Keratinocyte (primary cell): ENCODE data around the gene CSRP3. TPM values are rescaled to one million over a fixed set of nuclear protein-coding genes. Genes with fewer than 3 reads are reported as not detected.

Source experiments
- DNase-seq: peaks from one replicate; pipeline ENCODE4 v3.0.0-alpha.2; 2011; ENCODE audit warnings: low read depth, missing footprints, low spot score
- FAIRE-seq: peaks from 2 replicates; lab custom pipeline; 2011; peaks lifted over from hg19 to GRCh38; lab: Jason Lieb, UNC
- H2AFZ ChIP-seq: 2 replicates; pipeline ENCODE4 v1.6.0; 2012; ENCODE audit warnings: low read length, control low read depth, inconsistent platforms; ENCODE audit not compliant: control insufficient read depth
- H3K27ac ChIP-seq: 2 replicates; pipeline ENCODE4 v1.5.1; 2011; ENCODE audit warnings: low read length; ENCODE audit not compliant: control insufficient read depth, insufficient read depth
- H3K27me3 ChIP-seq: 3 replicates; pipeline ENCODE4 v1.6.0; 2011; ENCODE audit warnings: low read length; ENCODE audit not compliant: control insufficient read depth, insufficient read depth; ENCODE audit errors: extremely low read depth
- H3K36me3 ChIP-seq, 2 experiments: 2 replicates in 1 of 2; 3 replicates in 1 of 2; pipeline ENCODE4 v1.5.1; 2011; ENCODE audit warnings: low read length in 2 of 2, mild to moderate bottlenecking in 1 of 2; ENCODE audit not compliant: control insufficient read depth in 2 of 2, insufficient read depth in 2 of 2; ENCODE audit errors: extremely low read depth in 1 of 2
- H3K4me1 ChIP-seq: 3 replicates; pipeline ENCODE4 v1.5.1; 2011; ENCODE audit warnings: low read length; ENCODE audit not compliant: control insufficient read depth, insufficient read depth; ENCODE audit errors: extremely low read depth
- H3K4me2 ChIP-seq: 3 replicates; pipeline ENCODE4 v1.6.0; 2011; ENCODE audit warnings: low read depth, low read length; ENCODE audit not compliant: control insufficient read depth, insufficient read depth; ENCODE audit errors: extremely low read depth
- H3K4me3 ChIP-seq, 3 experiments: fragments of 200-600 bp in 1 of 3; sonication (generic) in 1 of 3; 2 replicates in 2 of 3; 3 replicates in 1 of 3; pipeline ENCODE4 v1.5.1; 2011 to 2016; ENCODE audit warnings: low read length in 3 of 3, mild to moderate bottlenecking in 3 of 3, control low read depth in 2 of 3, inconsistent platforms in 1 of 3, low read depth in 1 of 3, mixed read lengths in 1 of 3, mixed run types in 1 of 3, moderate library complexity in 1 of 3; ENCODE audit not compliant: control insufficient read depth in 2 of 3, insufficient read depth in 2 of 3; ENCODE audit errors: extremely low read depth in 1 of 3
- H3K79me2 ChIP-seq: 2 replicates; pipeline ENCODE4 v1.6.0; 2012; ENCODE audit warnings: low read length; ENCODE audit not compliant: control insufficient read depth, insufficient read depth
- H3K9ac ChIP-seq: 3 replicates; pipeline ENCODE4 v1.6.0; 2011; ENCODE audit warnings: low read length; ENCODE audit not compliant: control insufficient read depth, insufficient read depth; ENCODE audit errors: extremely low read depth
- H3K9me1 ChIP-seq: 3 replicates; pipeline ENCODE4 v1.6.0; 2011; ENCODE audit warnings: low read length; ENCODE audit not compliant: control insufficient read depth, insufficient read depth; ENCODE audit errors: extremely low read depth
- H3K9me3 ChIP-seq: 2 replicates; pipeline ENCODE4 v1.5.1; 2012; ENCODE audit warnings: low read depth, low read length; ENCODE audit not compliant: control insufficient read depth
- H4K20me1 ChIP-seq: 3 replicates; pipeline ENCODE4 v1.6.0; 2011; ENCODE audit warnings: low read length; ENCODE audit not compliant: control insufficient read depth, insufficient read depth; ENCODE audit errors: extremely low read depth
- CTCF ChIP-seq, 3 experiments: IDR thresholded peaks in 1 of 3; conservative IDR thresholded peaks in 1 of 3; optimal IDR thresholded peaks in 1 of 3; 2 replicates in 2 of 3; 3 replicates in 1 of 3; pipeline versions ENCODE3 to v1.5.1; 2011; ENCODE audit warnings: low read length in 3 of 3, mild to moderate bottlenecking in 3 of 3, moderate library complexity in 2 of 3, control low read depth in 1 of 3, inconsistent platforms in 1 of 3; ENCODE audit not compliant: insufficient read depth in 2 of 3; ENCODE audit errors: extremely low read depth in 1 of 3
- EZH2 ChIP-seq: IDR thresholded peaks from one replicate; pipeline ENCODE4 v1.6.1; 2012; ENCODE audit warnings: inconsistent platforms, mild to moderate bottlenecking, low read length, moderate library complexity
- dilution Hi-C: fragments of 300-500 bp; cut with MboI; formaldehyde crosslinking; loops from one replicate; pipeline ENCODE4 v1.7.0; 2020; ENCODE audit warnings: low sequenced_read_pairs; ENCODE audit not compliant: extremely low pct_ligation_motif_present
- polyA plus RNA-seq, 5 experiments: library from polyadenylated mRNA; depleted of rRNA in 3 of 5; stranded (reverse) in 3 of 5; stranded (forward) in 1 of 5; unstranded in 1 of 5; fragments of >200 nt; gene quantifications; 1 replicate in 1 of 5; 2 replicates in 3 of 5; 3 replicates in 1 of 5; pipeline versions ENCODE4 v1.2.1 to v1.2.3, GENCODE V29; 2011 to 2012; ENCODE audit warnings: missing spikeins in 2 of 5, low read depth in 1 of 5, low replicate concordance in 1 of 5

The CSRP3 gene
- polyA plus RNA-seq, 1 donor (not counting 4 experiments of a cell fraction or from before 2014, with no cell fraction given), result not detected

GRCh38 chr11:19240420-19241259 lies 38.9 kb upstream of the CSRP3 start, which contains the start of gene E2F8:
E2F8 (minus strand) TSS chr11:19240945; CDS start chr11:19240121, 824 bp downstream.
- Histone ChIP-seq H3K36me3 (no peaks in the 10 kb centered on the region), H3K27me3 (no peaks in the 10 kb centered on the region), H3K79me2 (no peaks in the 10 kb centered on the region), H3K9ac (peak within 1 kb of the TSS; percentile 81), H3K9me1 (peaks cover 2% of the 10 kb centered on the region), H3K4me3 (peak within 1 kb of the TSS; percentile 43 to 96 (median 95)), H3K9me3 (no peaks in the 10 kb centered on the region), H3K4me1 (peaks cover 45% of the 10 kb centered on the region), H3K4me2 (peak within 1 kb of the TSS; percentile 99), H3K27ac (peak within 1 kb of the TSS; percentile 74), H4K20me1 (no peaks in the 10 kb centered on the region), H2AFZ (peak within 1 kb of the TSS; percentile 94)
- DNase-seq (no peak), FAIRE-seq (no peak)
- no peak for TF ChIP-seq CTCF (optimal IDR thresholded peaks at IDR 0.05 in 1 of 3, IDR thresholded peaks at IDR 0.05 in 1 of 3, conservative IDR thresholded peaks at IDR 0.05 in 1 of 3; ENCODE audit: extremely low read depth in 1 of 3, insufficient read depth in 2 of 3, low read length in 3 of 3)
- TF ChIP-seq EZH2, result no peak
- dilution Hi-C loops, result no loop called here

- DNase-seq, result no peak
- Histone ChIP-seq H3K4me1 (peaks cover 31% of the 10 kb centered on the region), H3K9me3 (no peaks in the 10 kb centered on the region), H3K36me3 (peaks cover 0 to 3% of the 10 kb centered on the region in 2 experiments), H3K9ac (no peak overlapping the region), H3K79me2 (no peaks in the 10 kb centered on the region), H3K4me2 (peak overlapping the region; percentile 99), H3K4me3 (no peak overlapping the region), H3K9me1 (peaks cover 2% of the 10 kb centered on the region), H3K27ac (no peak overlapping the region), H3K27me3 (no peaks in the 10 kb centered on the region), H2AFZ (no peak overlapping the region), H4K20me1 (no peaks in the 10 kb centered on the region)
- dilution Hi-C loops, result no loop called here
- TF ChIP-seq EZH2 (no peak), CTCF (optimal IDR thresholded peaks at IDR 0.05 in 1 of 3, IDR thresholded peaks at IDR 0.05 in 1 of 3, conservative IDR thresholded peaks at IDR 0.05 in 1 of 3; ENCODE audit: extremely low read depth in 1 of 3, insufficient read depth in 2 of 3, low read length in 3 of 3) (no peak)
- no peak for FAIRE-seq
Measured at GRCh38 chr11:19239039-19239438, 37.3 kb upstream of the CSRP3 start.
